DOHH2 (cell line): ENCODE measurements around the gene APIP.

ENCODE experiments used
- H3F3A ChIP-seq: fragments of 200-600 bp; sonication (generic), shearing (Covaris generic); 2 replicates; pipeline ENCODE4 v1.6.0; 2016; ENCODE audit warnings: antibody characterized with exemption, mild to moderate bottlenecking; ENCODE audit not compliant: control insufficient read depth, insufficient read depth
- H3K27ac ChIP-seq: fragments of 200-600 bp; sonication (generic); 2 replicates; pipeline ENCODE4 v1.5.1; 2014; ENCODE audit warnings: low read depth, mild to moderate bottlenecking, low read length, moderate library complexity
- H3K27me3 ChIP-seq: fragments of 200-600 bp; sonication (generic); 2 replicates; pipeline ENCODE4 v1.6.1; 2014; ENCODE audit warnings: mild to moderate bottlenecking, low read length, mixed read lengths; ENCODE audit not compliant: control insufficient read depth
- H3K36me3 ChIP-seq: fragments of 200-600 bp; sonication (generic); 2 replicates; pipeline ENCODE4 v1.6.1; 2014; ENCODE audit warnings: mild to moderate bottlenecking, low read length, moderate library complexity, mixed read lengths; ENCODE audit not compliant: control insufficient read depth
- H3K4me1 ChIP-seq: fragments of 200-600 bp; sonication (generic); 2 replicates; pipeline ENCODE4 v1.6.1; 2014; ENCODE audit warnings: mild to moderate bottlenecking, low read length, mixed read lengths; ENCODE audit not compliant: control insufficient read depth
- H3K4me2 ChIP-seq: fragments of 200-600 bp; sonication (generic); 2 replicates; pipeline ENCODE4 v1.6.0; 2014; ENCODE audit warnings: mild to moderate bottlenecking, low read length, moderate library complexity
- H3K4me3 ChIP-seq: fragments of 200-600 bp; sonication (generic); 2 replicates; pipeline ENCODE4 v1.5.1; 2014; ENCODE audit warnings: mild to moderate bottlenecking, low read length, mixed read lengths
- H3K79me2 ChIP-seq: fragments of 200-600 bp; sonication (generic); 2 replicates; pipeline ENCODE4 v1.6.1; 2014; ENCODE audit warnings: mild to moderate bottlenecking, low read length, mixed read lengths; ENCODE audit not compliant: control insufficient read depth
- H3K9me2 ChIP-seq: fragments of 200-600 bp; sonication (generic); replicated peaks from 2 replicates; pipeline ENCODE4 v1.6.1; 2014; ENCODE audit warnings: mild to moderate bottlenecking, low read length, mixed read lengths; ENCODE audit not compliant: control insufficient read depth
- H3K9me3 ChIP-seq: fragments of 200-600 bp; sonication (generic); 2 replicates; pipeline ENCODE4 v1.6.1; 2014; ENCODE audit warnings: antibody characterized with exemption, low read length, mixed read lengths; ENCODE audit not compliant: control insufficient read depth, insufficient read depth
- H4K20me1 ChIP-seq: fragments of 200-600 bp; sonication (generic); 2 replicates; pipeline ENCODE4 v1.6.0; 2014; ENCODE audit warnings: low read depth, mild to moderate bottlenecking, antibody characterized with exemption, low read length, moderate library complexity; ENCODE audit not compliant: control insufficient read depth, insufficient read depth
- CTCF ChIP-seq: fragments of 200-600 bp; sonication (generic); IDR thresholded peaks from one replicate; pipeline ENCODE4 v1.5.1; 2014; ENCODE audit warnings: antibody characterized with exemption, mild to moderate bottlenecking, low read depth, low read length; ENCODE audit not compliant: poor library complexity, severe bottlenecking
- EZH2phosphoT487 ChIP-seq: fragments of 200-600 bp; sonication (generic); IDR thresholded peaks from 2 replicates; pipeline ENCODE4 v1.6.1; 2017; ENCODE audit warnings: borderline replicate concordance, mild to moderate bottlenecking, antibody characterized with exemption, low read length, moderate library complexity, mixed read lengths

Gene APIP

GRCh38 chr11:34865261-34865660 lies 50.9 kb downstream of the APIP start:
- Histone ChIP-seq H3K4me3 (no peak overlapping the region), H3K4me2 (no peak overlapping the region), H3F3A (no peaks in the 10 kb centered on the region), H3K27ac (no peak overlapping the region), H3K36me3 (no peaks in the 10 kb centered on the region), H3K9me2 (no peaks in the 10 kb centered on the region), H3K79me2 (no peaks in the 10 kb centered on the region), H4K20me1 (no peaks in the 10 kb centered on the region), H3K27me3 (no peaks in the 10 kb centered on the region), H3K9me3 (no peaks in the 10 kb centered on the region), H3K4me1 (peaks cover 7% of the 10 kb centered on the region)
- no peak for TF ChIP-seq EZH2phosphoT487
- TF ChIP-seq CTCF = no peak

GRCh38 chr11:34864424-34864823 lies 51.8 kb downstream of the APIP start:
- Histone ChIP-seq H3K9me3 (no peaks in the 10 kb centered on the region), H3K27me3 (no peaks in the 10 kb centered on the region), H3K27ac (no peak overlapping the region), H3K4me1 (peaks cover 7% of the 10 kb centered on the region), H3F3A (no peaks in the 10 kb centered on the region), H3K79me2 (no peaks in the 10 kb centered on the region), H3K36me3 (no peaks in the 10 kb centered on the region), H3K4me2 (no peak overlapping the region), H3K4me3 (no peak overlapping the region), H3K9me2 (no peaks in the 10 kb centered on the region), H4K20me1 (no peaks in the 10 kb centered on the region)
- TF ChIP-seq CTCF = no peak
- no peak for TF ChIP-seq EZH2phosphoT487

- Histone ChIP-seq H3K9me3 (no peaks in the 10 kb centered on the region), H3K9me2 (no peaks in the 10 kb centered on the region), H3K4me2 (no peak overlapping the region), H4K20me1 (no peaks in the 10 kb centered on the region), H3K36me3 (no peaks in the 10 kb centered on the region), H3K27ac (no peak overlapping the region), H3K79me2 (no peaks in the 10 kb centered on the region), H3K4me1 (peaks cover 7% of the 10 kb centered on the region), H3K27me3 (no peaks in the 10 kb centered on the region), H3F3A (no peaks in the 10 kb centered on the region), H3K4me3 (no peak overlapping the region)
- no peak for TF ChIP-seq CTCF
- TF ChIP-seq EZH2phosphoT487 = no peak
Observed at GRCh38 chr11:34863048-34863447, 53.1 kb downstream of the APIP start.

GRCh38 chr11:34860518-34860917 lies 55.7 kb downstream of the APIP start:
- H3K27ac ChIP-seq = no peak overlapping the region
- H3K9me3 ChIP-seq = no peaks in the 10 kb centered on the region
- H3K27me3 ChIP-seq = no peaks in the 10 kb centered on the region
- peaks cover 7% of the 10 kb centered on the region for H3K4me1 ChIP-seq
- H3F3A ChIP-seq = no peaks in the 10 kb centered on the region
- no peak overlapping the region for H3K4me3 ChIP-seq
- H3K9me2 ChIP-seq = no peaks in the 10 kb centered on the region
- TF ChIP-seq EZH2phosphoT487 = no peak
- no peak for TF ChIP-seq CTCF
- no peaks in the 10 kb centered on the region for H3K36me3 ChIP-seq
- H3K79me2 ChIP-seq = no peaks in the 10 kb centered on the region
- no peaks in the 10 kb centered on the region for H4K20me1 ChIP-seq
- H3K4me2 ChIP-seq = no peak overlapping the region
